HG02970 (cell line): ENCODE measurements around the gene POLA1.

ENCODE experiments used
- ATAC-seq: cut with Tn5 transposase; IDR thresholded peaks from one replicate; pipeline ENCODE4 v1.9.1; 2021; ENCODE audit warnings: mild to moderate bottlenecking, moderate library complexity, moderate number of reproducible peaks; ENCODE audit not compliant: unreplicated experiment, low FRiP score

Gene POLA1

DNA sequence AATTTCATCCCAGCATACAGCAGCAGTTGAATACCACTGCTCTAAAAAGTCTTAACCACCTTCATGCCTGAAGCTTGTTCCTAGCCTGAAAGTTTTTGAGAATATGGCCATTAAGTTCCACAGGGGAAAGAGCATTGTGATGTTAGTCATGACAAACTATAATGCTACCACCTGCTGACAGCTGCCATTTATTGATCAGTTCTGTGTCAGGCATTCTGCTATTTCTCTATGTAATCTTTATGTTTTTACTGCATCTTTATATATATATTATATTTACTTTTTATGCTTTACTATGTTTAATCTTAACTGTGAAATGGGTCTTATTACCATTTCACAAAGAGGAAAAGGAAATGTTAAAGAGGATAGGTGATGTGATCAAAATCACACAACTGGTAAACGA is 268.1 kb downstream of the POLA1 start:
- no peak for ATAC-seq

DNA sequence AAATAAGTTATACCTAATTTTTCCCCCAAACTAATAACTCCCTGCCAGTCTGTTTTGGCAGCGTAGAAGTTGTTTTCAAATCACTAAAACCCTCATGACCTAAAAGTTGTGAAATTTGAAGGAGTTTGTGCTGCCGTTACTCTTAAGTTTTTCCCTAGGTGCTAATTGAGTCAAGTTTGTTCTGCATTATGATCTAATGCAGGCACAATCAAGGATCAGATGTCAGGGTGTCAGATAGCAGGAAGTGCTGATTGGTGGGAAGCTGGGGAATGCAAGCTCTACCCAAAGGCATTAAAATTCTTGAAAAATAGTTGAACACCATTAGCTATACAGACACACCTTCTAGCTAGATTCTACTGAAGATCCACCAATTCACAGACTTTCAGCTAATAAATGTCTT is 270.1 kb downstream of the POLA1 start:
- ATAC-seq, result no peak

DNA sequence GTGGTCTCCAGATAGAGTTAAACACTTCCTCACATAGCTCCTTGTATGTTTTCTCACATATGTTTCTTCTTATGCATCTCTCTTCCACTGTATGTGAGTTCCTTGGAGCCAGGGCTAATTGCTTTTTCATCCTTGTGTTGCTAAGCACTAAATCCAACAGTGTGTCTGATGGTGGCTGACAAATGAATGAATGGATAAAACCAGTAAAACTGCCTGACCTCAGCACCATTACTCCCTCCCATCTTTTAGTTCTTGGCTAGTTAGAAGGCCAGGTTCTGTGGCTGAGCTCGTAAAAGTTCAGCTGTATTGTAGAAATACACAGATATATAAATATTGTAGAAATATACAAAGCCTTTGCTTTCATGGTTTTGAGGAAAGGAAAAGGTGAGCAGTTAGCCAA is 271.7 kb downstream of the POLA1 start:
- ATAC-seq, result no peak

DNA sequence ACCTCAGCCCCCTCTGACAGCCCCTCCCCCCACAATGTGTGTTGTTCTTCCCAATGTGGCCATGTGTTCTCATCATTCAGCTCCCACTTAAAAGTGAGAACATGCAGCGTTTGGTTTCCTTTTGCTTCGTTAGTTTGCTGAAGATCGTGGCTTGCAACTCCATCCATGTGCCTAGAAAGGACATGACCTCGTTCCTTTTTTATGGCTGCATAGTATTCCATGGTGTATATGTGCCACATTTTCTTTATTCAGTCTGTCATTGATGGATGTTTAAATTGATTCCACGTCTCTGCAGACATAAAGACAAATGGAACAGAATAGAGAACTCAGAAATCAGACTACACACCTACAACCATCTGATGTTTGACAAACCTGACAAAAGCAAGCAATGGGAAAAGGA is 276.1 kb downstream of the POLA1 start:
- no peak for ATAC-seq

DNA sequence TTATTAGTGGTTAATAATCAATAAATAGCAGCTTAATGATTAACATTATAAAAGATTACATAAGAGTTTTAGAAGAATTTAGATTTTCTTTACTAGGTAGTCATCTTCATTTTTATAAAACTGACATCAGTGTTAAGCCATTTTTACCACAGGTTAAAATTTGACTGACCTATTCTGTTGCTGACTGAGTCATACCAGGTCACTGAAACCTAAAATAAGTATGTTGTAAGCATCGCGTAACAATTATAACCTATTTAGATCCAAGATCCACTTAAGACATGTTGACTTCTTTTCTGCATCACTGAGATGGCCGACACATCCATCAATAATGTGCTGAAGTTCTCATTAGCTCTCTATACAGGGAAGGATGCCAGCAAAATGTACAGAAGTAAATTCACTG is 285.4 kb downstream of the POLA1 start:
- ATAC-seq, result no peak

DNA sequence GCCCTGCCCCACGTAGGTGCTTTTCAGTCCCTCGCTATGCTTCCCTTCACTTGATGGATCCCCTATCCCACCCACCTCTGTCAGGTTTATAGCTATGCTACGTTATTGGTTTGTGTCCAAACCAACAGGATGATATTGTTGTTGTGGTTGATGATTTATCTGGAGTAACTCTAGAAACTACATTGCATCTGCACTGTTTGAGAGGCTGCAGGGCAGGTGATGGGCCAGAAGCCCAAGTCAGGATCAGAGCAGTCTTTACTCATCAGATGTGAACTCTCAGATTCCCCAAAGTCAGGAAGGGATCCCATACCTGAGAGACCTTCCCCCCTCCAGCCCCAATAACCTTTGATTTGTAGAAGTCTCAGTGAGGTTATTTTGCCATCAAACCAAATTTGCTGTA is 287.3 kb downstream of the POLA1 start:
- no peak for ATAC-seq

DNA sequence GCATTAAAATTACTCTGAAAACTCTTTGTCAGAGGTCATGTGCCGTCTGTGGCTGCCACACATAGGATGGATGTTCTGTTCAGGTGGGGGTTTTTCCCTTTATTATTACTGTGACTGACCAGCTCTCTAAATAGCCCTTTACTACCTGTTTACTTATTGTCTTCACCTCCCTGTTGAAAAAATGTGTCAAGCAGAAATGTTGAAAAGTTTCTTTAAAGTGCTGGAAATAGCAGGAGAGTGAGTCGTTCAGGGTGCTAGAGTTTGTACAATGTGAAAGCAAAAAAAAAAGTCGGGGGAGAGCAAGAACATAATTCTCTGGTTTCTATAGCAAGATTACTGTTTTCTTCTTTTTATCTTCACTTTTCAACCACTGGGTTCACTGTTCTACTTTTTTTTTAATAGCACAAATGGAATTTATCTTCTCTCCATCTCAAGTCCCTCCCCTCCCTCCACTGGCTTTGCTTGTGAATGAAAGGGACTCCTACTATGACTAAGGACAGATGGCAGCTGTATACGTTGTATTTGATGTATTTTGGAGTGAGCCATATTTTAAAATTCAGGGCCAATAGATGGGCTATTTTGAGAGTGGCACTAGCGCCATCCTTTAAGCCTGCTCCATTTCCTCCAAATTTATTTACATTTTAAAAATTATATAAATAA is 288.7 kb downstream of the POLA1 start:
- ATAC-seq, result no peak

DNA sequence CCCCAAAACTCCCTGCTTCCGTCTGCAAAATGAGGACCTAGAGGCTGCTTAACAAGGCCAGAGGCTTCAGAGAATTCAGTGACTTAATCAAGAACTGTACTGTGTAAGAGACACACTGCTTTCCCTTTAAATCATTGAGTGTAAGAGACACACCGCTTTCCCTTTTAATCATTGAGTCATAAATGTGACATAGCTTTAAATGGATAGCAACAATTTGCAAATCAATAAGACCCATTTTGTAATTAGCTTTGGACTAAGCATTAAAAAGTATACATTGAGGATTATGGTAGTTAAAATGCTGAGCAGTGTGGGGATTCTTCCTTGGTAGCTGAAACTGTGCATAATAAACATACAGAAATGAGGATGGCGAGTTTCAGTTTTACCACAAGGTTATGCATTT is 290.2 kb downstream of the POLA1 start:
- no peak for ATAC-seq

DNA sequence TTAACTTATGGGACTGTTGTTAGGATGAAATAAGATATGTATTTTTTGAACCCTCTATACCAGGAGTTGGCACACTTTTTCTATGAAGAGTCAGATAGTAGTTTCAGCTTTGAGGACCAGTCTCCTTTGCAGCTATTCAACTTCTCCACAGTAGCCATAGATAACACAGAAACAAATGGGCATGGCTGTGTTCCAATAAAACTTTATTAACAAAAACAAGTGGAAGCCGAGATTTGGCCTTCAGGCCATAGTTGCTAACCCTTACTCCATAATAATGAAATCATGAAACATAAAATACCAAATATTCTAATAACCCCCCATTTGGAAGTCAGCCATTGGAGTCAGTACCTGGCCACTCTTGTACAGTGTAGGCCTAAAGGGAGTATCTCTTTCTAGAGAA is 291.4 kb downstream of the POLA1 start:
- no peak for ATAC-seq

DNA sequence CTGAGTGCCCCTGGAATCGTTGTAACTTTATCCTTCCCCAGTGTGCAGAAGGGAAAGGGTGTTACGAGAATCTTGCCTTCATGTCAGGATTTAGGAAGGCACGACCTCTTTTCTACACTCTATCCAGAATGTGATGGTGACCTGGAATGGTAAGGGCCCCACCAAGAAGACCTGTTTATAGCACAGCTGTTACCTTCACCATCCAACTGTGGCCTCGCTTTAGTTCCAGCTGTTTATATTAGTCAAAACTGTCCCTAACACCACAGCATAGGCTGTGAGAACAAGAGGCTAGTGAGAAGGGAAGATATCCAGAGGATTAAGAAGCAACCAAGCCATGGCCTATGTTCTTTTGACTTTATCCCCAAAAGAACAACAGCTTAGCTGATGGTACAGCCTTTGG is 294.0 kb downstream of the POLA1 start:
- no peak for ATAC-seq

DNA sequence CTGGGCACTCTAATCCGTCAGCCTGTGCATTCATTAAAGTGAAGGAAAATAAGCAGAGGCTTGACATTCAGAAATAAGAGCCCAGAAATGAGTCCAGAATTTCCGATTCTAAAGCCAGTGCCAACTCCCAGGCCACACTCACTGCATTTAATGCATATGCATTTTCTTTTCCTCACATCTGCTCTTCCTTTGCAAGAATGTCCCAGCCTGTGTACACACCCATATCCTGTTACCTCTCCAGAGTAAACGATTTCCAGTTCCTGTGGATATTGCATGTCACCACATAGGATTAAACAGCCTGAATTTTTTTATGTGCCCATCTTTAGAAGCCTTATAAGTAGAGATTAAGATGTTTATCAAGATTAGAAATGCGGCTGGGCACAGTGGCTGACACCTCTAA is 294.6 kb downstream of the POLA1 start:
- no peak for ATAC-seq

DNA sequence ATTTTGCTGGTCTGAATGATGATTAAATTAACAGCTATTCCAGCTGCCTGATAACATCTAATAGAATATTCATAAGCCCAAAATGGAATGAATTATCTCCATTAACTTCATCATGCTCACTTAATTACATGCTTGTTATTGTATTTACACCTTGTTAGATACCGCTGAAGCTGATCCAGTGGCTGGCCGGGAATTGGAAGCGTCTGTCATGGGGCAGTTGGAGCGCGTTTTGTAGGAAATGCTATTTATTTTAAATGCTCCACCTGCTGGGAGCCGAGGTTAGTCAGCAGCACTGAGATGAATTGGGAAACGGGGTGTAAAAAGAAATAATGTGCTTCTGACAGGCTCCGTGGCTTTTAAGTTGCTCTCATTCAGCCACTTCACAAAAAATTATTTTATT is 296.8 kb downstream of the POLA1 start:
- no peak for ATAC-seq

DNA sequence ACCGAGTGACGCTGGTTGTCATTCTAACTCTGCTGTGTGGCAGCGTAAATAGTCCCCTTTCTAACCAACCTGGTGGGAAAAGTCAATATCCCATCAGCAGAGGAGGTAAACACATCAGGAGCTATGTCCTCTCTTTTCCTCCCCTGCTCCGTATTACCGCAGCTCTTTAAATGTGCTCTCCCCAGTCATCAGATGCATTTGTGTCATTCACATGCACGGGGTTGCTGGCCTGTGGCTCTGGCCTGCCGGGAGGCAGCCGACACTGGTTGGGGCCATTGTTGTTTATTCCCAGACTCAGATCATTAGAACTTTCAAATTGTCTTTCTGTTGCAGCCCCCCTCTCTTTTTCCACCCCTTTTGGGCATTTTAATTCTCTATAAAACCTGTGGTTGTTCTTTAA is 300.2 kb downstream of the POLA1 start:
- ATAC-seq, result no peak

DNA sequence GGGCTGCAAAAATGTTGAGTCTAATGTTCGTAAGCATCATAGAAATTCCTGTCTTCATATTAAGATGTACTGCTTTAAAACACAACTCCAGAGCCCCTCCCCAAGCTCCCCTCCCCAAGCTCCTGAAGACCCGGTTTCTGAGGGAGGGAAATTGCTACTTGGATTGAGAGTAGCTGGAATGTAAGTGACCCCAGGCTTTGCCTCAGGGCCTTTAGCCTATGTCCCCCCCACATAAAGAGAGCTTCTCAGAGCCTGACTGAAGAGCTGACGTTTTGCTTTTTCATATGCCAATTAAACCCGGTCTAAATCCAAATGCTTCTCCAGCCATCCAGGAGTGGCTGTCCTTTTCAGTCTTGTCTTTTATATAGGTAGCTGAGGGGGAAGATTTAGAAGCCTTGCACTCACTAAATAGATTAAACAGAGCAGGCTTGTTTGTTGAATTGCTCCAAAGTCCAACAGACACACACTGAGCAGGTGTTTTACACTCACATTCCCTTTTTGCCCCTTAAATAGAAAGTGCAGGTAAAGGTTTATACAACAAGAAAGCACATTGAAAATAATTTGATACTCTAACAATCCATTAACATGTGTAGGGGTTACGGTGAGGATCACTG is 302.5 kb downstream of the POLA1 start:
- ATAC-seq, result no peak

DNA sequence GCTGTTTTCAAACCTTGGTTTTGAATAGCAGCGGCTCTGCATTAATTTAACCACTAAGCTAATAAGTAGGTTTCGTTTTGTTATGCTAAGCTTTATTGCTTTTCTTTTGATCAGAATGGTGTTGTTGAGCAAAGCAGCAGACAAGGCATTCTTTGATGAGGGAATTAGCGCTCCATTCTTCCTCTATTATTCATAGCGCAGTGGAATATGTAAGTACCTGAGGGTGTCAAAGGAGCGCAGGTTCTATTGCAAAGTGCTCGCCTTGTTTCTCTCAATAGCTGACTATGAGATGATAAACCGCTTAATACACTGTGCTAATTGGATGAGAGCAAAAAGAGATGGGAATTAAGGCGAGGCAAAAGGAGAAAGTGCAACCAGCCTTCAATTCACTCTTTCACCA is 305.8 kb downstream of the POLA1 start:
- ATAC-seq, result no peak

DNA sequence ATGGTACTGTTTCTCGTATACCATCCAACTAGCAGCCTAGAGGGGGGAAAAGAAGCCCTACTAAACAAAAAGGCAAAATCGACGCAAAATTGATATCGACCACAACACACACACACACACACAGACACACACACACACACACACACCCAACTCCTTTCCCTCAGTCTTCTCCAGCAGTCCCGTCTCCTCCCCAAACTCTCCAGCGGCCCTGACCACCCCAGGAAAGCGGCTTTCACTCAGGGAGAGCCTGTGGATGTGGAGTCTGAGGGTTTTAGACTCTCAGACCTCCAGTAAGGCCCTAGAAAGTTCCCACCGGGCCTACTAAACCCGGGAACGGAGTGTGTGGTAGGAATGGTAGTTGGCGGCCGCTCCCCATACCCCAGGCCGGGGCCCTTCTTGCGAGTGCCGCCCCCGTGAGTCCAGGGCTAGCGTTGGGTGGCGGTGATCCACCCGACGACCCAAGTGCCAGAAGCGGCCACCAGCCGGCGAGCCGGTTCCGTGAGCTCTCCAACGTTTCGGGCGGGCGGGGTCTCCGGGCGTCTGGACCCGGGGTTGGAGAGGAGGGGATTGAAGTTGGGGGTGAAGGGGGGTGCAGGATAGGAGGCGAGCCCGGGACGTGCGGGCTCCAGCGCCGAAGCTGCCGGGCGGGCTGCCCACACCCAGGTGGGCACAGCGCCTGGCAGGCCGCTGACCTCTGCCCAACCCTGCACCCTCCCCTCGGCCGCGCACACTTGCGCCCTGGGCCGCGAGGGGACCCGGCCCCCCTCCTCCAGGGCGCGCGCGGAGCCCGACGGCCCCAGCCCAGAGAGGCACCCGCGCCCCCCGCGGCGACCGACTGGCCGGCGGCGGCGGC is 308.3 kb downstream of the POLA1 start:
- ATAC-seq, result no peak

DNA sequence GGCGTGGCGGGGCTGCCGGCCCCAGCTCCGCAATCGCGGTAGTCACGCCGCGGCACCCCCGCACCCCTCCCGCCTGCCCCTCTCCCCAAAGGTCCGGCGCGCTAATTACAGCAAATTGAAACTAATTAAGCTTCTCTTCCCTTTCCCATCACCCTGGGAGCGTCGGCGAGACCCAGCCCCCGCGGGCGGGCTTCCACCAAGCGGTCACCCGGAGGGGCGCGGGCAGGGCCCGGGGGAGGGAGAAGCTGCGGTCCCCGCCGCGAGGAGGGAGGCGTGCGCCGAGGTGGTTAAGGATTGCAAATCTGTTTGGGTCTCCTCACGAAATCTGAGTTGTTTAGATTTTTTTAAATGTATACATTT is 308.9 kb downstream of the POLA1 start:
- ATAC-seq, result no peak

DNA sequence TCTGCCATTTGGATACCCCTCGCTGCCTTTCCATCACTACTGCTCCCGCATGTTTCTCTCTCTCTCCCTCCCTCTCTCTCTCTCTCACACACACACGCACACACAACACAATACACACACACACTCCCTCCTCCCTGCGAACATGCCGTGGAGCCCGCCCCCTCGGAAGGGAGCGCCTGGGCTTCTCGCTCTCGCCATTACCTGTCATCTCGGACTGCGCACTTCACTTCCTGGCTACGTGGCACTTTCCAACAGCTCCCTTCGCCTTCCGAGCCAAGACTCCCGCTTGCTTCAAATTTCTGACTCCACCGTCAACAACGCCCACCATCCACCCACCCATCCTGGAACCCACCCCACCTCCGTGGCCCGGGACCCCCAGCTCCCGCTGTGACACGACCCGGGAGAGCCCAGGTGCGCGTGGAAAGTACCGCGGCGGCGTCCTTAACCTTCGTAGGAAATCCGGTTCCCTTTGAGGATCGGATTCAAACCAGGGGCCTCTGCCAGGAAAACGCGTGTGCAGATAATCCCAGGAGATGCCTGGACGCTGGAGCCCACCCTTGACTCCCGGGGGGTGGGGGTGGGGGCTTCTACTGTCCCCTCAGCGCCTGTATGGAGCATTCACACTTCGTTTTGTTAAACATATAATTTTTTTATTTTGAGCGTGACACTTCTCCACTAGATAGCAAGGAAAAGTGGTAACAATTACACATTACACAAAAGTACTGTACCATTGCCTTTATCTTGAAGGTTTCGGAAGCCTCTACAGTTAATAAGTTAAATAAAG is 309.5 kb downstream of the POLA1 start:
- ATAC-seq, result no peak

DNA sequence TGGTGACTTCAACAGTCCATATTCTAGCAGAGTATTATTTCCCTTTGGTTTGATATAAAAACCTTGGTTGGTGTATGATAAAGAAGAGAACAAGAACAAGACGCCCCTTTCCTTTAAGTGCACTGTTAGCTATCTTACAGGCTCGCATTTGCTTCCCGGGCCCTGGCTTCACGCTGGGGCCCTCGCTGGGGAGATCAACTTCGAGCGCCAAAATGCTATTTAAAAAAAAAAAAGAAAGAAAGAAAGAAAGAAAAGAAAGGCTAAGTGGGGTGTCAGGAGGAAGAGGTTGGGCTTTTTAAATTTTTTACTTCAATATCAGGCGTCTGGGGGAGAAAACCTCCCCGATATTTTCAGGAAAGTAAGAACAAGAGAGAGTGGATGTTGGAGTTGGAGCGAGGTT is 310.3 kb downstream of the POLA1 start:
- no peak for ATAC-seq

DNA sequence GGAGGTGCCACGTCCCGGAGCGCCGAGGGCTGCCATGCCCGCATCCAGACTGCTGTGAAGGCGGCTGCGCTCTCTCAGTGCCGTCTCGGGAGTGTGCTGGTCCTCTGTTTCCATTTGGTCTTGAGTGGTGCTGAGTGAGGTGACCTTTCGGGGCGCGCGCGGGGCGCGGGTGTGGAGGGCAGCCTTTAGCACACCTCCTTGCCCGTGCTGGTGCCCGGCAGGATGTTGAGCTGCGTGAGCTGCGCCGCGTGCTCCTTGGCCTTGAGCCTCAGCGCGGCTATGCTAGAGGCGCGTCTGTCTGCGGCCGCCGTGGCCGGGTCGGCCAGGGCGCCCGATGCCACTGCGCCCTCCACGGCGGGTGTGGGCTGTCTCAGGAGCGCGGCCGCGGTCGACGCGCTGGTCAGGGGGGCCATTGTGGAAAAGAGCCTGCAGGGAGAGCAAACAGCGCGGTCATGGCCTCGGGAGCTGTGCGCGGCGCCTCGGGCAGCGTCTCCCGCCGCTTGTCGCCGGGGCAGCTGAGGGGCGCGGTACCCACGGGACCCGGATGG is 310.8 kb downstream of the POLA1 start:
- no peak for ATAC-seq

DNA sequence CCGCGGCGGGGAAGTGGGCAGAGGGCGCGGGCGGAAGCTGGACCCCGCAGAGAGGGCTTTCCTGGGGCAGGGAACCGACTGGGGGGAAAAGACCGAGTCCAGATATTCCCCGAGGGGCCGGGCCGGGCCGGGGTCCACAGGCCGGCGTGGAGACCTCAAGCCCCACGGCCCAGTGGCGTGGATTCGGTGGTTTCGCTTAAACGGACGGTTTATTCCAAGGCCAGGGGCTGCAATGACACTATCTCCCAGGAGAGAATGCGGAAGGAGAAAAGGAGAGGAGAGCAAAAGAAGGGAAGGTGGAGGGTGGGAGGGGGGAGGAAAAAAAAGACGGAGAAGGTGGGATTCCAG is 311.3 kb downstream of the POLA1 start:
- ATAC-seq, result no peak
